Stimulated activated CD8-positive, alpha-beta memory T cell treated with anti-CD3 and anti-CD28 coated beads, Interleukin-12 subunit alpha, Interleukin-12 subunit beta, amount 100 ng/mL, for 24 hours (primary cell): ENCODE measurements around the gene ANO4.

ENCODE experiments used
- DNase-seq: peaks from one replicate; pipeline ENCODE4 v3.0.0-alpha.2; 2020; ENCODE audit errors: extremely low read depth

Gene ANO4

DNA sequence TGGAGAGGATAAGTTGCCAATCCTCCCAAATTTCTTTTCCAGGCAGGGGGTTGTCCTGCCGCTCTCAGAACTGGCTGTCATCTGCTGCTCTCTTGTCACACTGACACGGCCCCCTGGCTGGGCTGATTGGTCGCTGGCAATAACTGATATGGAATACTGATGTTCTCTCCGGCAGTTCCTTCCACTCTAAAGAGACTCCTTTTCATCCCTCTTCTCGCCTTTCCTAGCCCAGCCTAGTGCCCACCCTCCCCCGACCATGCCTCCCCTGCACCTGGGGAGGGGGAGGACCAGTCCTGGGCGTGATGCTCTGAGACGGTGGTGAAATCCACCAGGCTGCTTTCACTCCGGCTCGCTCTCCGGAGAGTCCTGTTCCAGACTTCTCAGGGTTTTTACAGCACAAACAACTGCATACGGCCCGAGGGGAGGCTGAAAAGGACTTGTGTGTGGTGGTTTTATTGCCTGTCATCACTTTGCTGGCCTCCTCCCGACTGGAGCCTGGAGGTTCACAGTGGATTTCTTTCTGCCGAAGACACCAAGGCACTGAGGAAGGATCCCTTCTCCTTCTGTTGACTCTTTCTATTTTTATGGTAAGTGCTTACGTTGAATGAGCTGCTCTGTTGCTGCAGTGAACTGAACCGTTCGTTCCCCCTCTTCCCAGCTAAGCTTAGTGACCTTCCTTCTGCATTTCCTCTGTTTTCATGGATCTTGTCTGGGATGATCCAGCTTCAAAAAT lies at the start of gene ANO4:
Gene ANO4, plus strand, starts transcription at position 336 of the 733 bp plus-strand sequence. CDS start 107,010 bp downstream, outside the sequence.
- no peak for DNase-seq

DNA sequence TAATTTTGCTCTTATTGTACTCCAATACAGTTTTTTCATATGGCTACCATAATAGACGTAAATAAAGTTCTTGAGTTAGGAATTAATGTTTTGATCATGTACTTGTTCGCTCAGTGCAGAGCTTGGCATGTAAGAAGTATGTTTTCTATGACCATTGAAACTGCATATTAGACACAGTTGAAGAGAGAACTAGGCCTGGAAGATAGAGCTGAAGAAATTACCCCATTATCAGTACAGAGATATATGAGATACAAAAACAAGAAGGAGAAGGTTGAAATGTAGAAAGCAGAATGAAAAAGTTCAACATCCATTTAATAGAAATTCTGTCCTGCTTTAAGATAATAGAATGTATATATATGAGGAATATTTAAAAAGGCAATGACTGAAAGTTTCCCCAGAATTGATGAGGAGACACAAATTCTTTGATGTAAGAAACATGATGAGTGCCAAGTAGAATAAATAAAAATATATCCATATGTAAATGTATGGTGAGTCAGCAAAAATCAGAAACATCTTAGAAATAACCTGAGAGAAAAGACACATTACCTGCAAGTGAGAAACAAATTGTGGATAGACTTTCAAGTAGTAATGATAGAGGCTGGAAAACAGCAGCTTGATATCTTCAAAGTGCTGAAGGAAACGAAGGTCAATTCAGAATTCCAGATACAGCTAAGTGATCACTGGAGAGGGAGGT lies 49.1 kb upstream of the ANO4 start:
- DNase-seq: no peak

DNA sequence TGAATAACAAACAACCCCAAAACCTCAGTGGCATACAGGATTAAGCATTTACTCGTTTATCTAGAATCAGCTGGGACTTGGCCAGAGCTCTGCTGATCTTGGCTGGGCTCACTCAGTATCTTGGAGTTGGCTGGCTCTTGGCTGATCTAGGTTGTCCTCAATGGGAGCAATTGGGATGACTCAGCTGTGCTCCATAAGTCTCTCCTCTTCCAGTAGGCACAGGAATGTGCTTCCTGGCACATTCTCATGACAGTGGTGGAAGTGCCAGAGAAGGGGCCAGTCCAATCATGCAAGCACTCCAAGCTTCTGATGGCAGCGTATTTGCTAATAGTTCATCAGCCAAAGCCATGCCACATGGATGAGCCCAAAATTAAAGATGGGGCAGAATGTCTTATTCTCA lies 41.7 kb upstream of the ANO4 start:
- DNase-seq: no peak

- no peak for DNase-seq
Observed at GRCh38 chr12:100753837-100754236, 40.7 kb upstream of the ANO4 start.

- DNase-seq: no peak
Observed at GRCh38 chr12:100755186-100755585, 39.4 kb upstream of the ANO4 start.

DNA sequence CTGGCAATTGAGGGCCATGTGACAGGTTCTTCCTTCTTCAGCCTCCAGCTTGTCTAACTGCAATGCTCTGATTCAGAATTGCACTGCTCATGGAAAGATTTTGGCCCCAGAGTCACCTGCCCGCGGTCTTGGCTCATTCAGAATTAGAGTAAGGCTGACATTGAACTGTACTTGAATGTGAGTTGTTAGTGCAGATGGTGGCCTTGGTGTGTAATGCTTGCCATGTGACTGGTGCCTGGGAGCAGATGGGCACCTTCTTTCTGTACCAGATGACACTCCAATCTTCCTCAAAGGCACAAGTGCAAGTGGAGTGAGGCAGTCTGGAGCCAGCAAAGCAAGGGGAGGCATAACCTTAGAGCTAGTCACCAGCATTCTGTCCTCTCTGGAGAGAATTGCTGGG lies 36.5 kb upstream of the ANO4 start:
- DNase-seq: no peak

DNA sequence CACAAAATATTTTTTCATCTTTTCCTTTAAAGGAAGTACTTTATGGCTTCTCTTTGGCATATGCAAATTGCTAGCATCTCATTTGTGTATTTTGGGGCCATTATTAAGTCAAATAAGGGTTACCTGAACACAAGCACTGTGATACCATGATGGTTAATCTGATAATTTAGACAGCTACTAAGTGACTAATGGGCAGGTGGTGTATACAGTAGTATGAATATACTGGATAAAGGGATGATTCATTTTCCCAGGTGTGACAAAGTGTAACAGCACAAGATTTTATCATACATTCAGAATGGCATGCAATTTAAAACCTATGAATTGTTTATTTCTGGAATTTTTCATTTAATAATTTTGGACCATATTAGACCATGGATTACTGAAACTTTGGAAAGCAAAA lies 27.2 kb upstream of the ANO4 start:
- DNase-seq: no peak

GRCh38 chr12:100767950-100768349 lies 26.6 kb upstream of the ANO4 start:
- DNase-seq: no peak

GRCh38 chr12:100778967-100779590 lies 15.5 kb upstream of the ANO4 start:
- DNase-seq: no peak

DNA sequence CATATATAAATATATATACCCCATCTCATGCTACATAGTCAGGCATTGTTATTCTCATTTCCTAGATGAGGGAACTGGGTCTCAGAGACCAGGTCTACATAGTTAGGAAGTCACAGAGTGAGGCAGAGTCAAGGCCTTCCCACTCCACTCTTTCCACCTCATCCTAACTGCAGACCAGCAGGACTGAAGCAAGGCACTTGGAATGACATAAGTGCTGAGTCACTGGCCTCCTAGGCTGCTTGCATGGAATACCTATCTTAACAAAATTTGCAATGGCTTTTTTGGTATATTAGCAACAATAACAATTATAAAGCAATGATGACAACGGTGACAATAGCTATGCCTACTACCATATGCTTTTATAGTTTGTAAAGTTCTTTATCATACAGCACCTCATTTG lies 5.4 kb upstream of the ANO4 start:
- no peak for DNase-seq

- no peak for DNase-seq
Observed at GRCh38 chr12:100789975-100790374, 4.6 kb upstream of the ANO4 start.

DNA sequence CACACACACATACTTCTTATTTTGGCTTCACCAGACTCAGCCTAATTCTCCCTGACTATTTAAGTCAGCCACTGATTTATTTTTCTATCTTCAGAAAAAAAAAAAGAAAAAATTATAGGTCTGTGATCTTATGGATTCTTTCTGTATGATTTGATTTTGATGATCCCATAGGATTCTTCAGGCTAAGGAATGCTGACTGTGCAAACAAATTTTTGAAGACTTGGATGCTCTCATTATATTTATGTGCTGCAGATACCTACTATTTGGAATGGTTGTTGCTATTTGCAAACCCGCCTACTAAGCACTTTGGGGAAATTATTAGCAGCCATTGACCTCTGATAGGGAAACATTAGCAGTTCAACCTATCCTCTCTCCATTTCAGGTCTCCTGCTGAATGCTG lies 4.0 kb upstream of the ANO4 start:
- no peak for DNase-seq

- no peak for DNase-seq
Observed at GRCh38 chr12:100793182-100793581, 1.4 kb upstream of the ANO4 start.

DNA sequence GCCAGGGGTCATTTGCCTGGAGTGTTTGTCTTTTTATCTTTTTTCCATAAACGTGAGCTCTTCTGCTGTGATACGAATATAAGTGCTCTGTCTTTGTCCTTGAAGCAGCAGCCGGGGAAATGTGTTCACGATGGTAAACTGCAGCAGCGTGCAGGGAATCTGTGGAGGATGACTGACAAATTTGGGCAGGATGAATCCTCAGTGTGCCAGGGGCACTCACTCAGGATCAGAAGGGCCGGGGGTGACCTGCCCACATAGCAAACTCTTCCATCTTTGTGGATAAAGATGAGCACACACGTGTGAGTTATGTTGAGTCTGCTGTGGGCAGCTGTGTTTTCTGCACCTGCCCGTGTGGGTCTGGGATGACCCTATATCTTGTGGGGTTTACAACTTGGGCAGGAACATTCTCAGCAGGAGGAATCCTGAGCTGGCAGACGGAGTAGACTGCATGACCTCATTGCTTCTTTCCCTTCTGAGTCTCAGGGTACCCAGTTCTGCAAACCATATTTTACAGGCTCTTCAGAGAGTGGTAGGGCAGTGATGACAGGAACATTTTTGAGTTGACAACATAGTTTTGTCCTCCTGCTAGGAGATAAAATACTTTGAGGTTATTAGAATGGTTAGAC lies 711 bp downstream of the ANO4 start:
- no peak for DNase-seq

- no peak for DNase-seq
Observed at GRCh38 chr12:100795800-100796179, 1.2 kb downstream of the ANO4 start.

- DNase-seq: no peak
Observed at GRCh38 chr12:100796621-100797020, 2.0 kb downstream of the ANO4 start.

DNA sequence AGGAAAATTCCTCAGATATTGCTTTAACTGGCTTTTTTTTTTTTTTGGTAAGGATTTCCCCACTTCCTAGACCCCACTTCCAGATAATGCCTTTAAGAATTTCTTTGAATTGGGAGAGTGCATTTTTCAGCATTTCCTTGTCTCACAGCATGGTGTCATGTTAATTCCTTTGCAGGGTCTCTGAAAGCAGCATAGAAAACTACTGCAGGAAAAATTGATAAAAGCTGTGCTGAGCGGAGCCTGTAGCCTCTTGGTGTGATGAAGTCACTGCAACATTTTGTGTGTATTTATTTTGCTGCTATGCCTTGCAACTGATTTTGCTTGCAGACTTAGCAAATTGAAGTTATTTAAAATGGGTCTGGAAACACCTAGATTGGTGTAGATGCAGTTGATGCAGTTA lies 2.7 kb downstream of the ANO4 start:
- no peak for DNase-seq

GRCh38 chr12:100797786-100798185 lies 3.2 kb downstream of the ANO4 start:
- no peak for DNase-seq

GRCh38 chr12:100798286-100799160 lies 3.9 kb downstream of the ANO4 start:
- DNase-seq: no peak

DNA sequence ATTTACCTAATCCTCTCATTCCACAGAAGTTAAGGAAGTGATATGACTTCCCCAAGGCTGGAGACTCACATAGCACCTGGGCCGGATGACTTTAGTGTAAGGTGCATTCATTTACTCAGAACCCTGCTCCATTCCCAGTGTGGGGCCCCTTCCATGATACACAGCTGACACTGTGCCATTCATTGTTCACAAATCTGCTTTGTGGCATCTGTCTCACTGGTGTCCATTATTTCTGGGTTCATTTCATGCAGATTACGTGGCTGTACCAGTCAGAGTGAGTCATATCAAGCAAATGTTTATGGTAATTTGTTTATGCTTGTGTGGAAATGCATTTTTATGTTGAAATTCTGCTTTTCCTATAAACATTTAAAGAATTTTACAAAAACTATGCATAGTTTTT lies 5.2 kb downstream of the ANO4 start:
- DNase-seq: no peak

DNA sequence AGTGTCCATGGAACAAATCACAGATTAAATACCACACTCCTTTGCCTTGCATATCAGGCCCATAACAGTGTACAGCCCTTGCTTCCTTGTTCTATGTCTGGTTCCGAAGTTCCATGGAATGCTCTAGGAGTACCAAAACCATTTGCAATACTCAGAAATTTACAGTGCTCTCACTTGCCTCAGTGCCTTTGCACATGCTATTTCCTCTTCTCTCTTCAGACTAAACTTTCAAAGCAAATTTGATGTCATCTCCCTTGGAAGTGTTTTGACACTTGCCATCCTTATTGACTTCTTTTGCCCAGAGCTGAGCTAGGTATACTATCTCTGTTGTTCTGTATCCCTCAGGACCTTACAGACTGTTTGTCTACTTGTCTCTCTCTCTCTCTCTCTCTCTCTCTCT lies 6.1 kb downstream of the ANO4 start:
- DNase-seq: no peak

- DNase-seq: no peak
Observed at GRCh38 chr12:100801320-100801719, 6.7 kb downstream of the ANO4 start.
